Measurements from ENCODE around the gene FGF4. TPM values are rescaled to one million over a fixed set of nuclear protein-coding genes. Genes with fewer than 3 reads are reported as not detected.

FGF4 gene
- total RNA-seq, 1 experiment from 2014 or later = 5.9 TPM

DNA sequence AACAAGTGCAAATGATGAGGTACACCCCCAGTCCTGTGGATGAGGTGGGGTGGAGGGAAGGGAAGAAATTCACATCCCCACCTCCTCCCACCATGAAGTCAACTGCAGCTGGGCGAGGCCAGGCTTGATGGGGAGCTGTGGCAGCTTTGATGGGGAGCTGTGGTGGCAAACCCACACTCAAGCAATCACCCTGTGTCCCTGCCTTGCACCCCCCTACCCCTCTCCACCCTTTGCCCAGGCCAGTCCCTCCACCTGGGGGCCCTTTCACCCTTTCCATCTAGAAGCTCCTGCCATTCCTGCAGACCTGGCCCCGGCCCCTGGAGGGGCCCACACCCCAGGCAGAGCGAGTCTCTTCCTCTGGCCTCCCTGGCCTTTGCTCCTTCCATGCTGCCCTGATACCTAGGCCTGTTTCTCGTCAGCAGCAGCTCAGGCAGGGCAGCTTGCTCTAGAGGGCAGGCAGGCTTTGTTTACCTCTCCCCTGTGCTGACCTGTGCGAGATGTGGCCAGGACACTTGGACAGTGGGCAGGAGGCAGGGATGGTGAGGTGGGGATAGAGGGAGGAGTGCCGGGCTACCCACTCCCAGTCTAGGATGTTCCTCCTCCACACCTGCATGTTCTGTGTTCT lies 48.6 kb upstream of the FGF4 start (continued):
- TF ChIP-seq ARID4B (CRISPR knock-in tag; IDR thresholded peaks at IDR 0.05; ENCODE audit: borderline replicate concordance) (no peak), JAZF1 (CRISPR knock-in tag; IDR thresholded peaks at IDR 0.05) (no peak), TCF7 (CRISPR knock-in tag; IDR thresholded peaks at IDR 0.05; ENCODE audit: low read depth) (no peak)
- TF ChIP-seq, protein P1, sequence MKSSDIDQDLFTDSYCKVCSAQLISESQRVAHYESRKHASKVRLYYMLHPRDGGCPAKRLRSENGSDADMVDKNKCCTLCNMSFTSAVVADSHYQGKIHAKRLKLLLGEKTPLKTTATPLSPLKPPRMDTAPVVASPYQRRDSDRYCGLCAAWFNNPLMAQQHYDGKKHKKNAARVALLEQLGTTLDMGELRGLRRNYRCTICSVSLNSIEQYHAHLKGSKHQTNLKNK (CRISPR knock-in tag; IDR thresholded peaks at IDR 0.05) = no peak

DNA sequence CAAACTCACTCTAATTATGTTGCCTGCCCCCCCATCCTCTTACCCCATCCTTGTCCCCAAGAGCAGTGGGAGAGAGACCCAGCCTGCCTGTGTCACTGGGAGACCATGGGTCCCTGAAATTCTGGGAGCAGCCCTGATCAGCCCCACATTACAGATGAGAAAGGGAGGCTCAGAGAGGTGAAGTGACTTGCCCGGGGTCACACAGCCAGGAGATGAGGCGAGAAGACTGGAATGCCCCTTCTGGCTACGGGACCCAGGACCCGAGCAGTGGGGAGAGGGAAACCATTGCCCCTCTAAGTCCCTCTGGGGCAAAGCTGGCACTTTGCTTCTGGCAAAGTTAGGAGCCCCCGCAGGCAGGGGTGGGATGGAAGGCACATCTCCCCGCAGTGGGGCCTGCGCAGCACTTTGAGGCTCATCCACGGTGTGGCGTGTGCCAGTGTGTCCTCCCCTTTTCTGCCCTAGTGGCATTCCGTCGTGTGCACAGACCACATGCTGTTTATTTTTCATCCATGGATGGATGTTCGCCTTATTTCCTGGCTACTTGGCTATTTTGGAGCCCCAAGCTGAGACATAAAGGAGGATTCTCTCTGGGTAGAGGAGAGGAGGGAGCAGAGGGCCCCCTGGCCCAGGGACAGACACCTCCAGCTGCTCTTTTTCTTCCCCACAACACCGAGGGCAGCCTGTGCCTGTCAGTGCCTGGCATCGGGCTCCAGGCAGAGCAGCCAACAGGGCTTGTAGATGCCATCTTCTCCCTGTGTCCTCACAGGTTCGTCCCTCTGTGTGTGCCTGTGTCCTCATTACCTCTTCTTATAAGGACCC lies 47.7 kb upstream of the FGF4 start:
- Mint-ChIP-seq H3K27me3 (ENCODE audit: low read depth) (peaks cover 59% of the 10 kb centered on the region), H3K4me3 (no peak overlapping the region)
- CTCF ChIA-PET = interaction anchor here (1.0 to 1.2 kb wide), 2 partner anchors 92 to 119 kb away, joined by 3 to 4 read pairs; partner anchors contain the start of gene FGF19

More for the DNA sequence above, 47.7 kb upstream of the FGF4 start:
- H3K36me3 Mint-ChIP-seq = no peaks in the 10 kb centered on the region
- peaks cover 4% of the 10 kb centered on the region; the same call in 1 of the 2 replicates for H3K4me1 Mint-ChIP-seq
- TF ChIP-seq MYBL2 (CRISPR knock-in tag; IDR thresholded peaks at IDR 0.05) (no peak), STAT6 (CRISPR knock-in tag; conservative IDR thresholded peaks at IDR 0.05; ENCODE audit: low read depth) (no peak), E2F4 (CRISPR knock-in tag; IDR thresholded peaks at IDR 0.05; ENCODE audit: borderline replicate concordance, low read depth) (no peak), TCF7 (CRISPR knock-in tag; IDR thresholded peaks at IDR 0.05; ENCODE audit: low read depth) (no peak), CBFB (CRISPR knock-in tag; IDR thresholded peaks at IDR 0.05; ENCODE audit: low read depth) (no peak), ETV6 (CRISPR knock-in tag; IDR thresholded peaks at IDR 0.05) (no peak)
- TF ChIP-seq, protein P2, sequence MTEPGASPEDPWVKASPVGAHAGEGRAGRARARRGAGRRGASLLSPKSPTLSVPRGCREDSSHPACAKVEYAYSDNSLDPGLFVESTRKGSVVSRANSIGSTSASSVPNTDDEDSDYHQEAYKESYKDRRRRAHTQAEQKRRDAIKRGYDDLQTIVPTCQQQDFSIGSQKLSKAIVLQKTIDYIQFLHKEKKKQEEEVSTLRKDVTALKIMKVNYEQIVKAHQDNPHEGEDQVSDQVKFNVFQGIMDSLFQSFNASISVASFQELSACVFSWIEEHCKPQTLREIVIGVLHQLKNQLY (CRISPR knock-in tag; IDR thresholded peaks at IDR 0.05) = no peak
- TF ChIP-seq, protein P3, sequence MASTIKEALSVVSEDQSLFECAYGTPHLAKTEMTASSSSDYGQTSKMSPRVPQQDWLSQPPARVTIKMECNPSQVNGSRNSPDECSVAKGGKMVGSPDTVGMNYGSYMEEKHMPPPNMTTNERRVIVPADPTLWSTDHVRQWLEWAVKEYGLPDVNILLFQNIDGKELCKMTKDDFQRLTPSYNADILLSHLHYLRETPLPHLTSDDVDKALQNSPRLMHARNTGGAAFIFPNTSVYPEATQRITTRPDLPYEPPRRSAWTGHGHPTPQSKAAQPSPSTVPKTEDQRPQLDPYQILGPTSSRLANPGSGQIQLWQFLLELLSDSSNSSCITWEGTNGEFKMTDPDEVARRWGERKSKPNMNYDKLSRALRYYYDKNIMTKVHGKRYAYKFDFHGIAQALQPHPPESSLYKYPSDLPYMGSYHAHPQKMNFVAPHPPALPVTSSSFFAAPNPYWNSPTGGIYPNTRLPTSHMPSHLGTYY (CRISPR knock-in tag; IDR thresholded peaks at IDR 0.05) = no peak
- no peak overlapping the region for H3K27ac Mint-ChIP-seq
- DNase-seq (ENCODE audit: low spot score) (no peak), ATAC-seq (no peak)
- no peaks in the 10 kb centered on the region for H3K9me3 Mint-ChIP-seq
- POLR2A ChIA-PET = no interaction called here
